Fibroblast of lung (primary cell): Measurements from ENCODE around the gene SCRN2.

Source experiments
- EZH2 ChIP-seq: IDR thresholded peaks from 2 replicates; pipeline ENCODE4 v1.5.1; 2012; ENCODE audit warnings: low read length, control low read depth, mild to moderate bottlenecking; ENCODE audit errors: missing control alignments
- TF ChIP-seq, protein P1 (sequence below), 2 donors: IDR thresholded peaks in 1 of 2; conservative IDR thresholded peaks in 1 of 2; 1 replicate in 1 of 2; 2 replicates in 1 of 2; pipeline ENCODE4 v1.5.1; 2011 to 2012; ENCODE audit warnings: low read length in 2 of 2, control low read depth in 1 of 2, inconsistent platforms in 1 of 2, low read depth in 1 of 2, mild to moderate bottlenecking in 1 of 2

DNA sequence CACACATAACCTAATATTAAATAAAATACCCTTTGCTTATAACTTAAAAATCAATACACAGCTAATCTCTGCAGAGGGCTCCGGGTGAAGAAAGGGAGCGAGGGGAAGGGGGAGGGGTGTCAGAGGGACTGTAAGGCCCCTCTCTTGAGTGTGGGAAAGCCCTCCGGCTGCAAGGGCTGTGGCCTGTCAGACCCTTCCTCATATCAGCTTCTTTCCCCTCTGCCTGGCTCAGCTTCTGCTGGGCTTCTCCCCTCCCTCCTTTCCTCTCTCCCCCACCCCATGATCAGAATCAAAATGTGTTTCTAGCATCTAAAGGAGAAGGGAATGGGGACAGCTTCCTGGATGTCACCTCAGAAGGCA is 4.6 kb upstream of the SCRN2 start:
- TF ChIP-seq, protein P1, sequence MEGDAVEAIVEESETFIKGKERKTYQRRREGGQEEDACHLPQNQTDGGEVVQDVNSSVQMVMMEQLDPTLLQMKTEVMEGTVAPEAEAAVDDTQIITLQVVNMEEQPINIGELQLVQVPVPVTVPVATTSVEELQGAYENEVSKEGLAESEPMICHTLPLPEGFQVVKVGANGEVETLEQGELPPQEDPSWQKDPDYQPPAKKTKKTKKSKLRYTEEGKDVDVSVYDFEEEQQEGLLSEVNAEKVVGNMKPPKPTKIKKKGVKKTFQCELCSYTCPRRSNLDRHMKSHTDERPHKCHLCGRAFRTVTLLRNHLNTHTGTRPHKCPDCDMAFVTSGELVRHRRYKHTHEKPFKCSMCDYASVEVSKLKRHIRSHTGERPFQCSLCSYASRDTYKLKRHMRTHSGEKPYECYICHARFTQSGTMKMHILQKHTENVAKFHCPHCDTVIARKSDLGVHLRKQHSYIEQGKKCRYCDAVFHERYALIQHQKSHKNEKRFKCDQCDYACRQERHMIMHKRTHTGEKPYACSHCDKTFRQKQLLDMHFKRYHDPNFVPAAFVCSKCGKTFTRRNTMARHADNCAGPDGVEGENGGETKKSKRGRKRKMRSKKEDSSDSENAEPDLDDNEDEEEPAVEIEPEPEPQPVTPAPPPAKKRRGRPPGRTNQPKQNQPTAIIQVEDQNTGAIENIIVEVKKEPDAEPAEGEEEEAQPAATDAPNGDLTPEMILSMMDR (conservative IDR thresholded peaks at IDR 0.05 in 1 of 2, IDR thresholded peaks at IDR 0.05 in 1 of 2; ENCODE audit: low read depth in 1 of 2, low read length in 2 of 2), result no peak
- TF ChIP-seq EZH2, result no peak
